Effector memory CD8-positive, alpha-beta T cell (primary cell): ENCODE data around the gene CCDC85C.

ENCODE experiments used
- ATAC-seq: fragments of 150-1000 bp; cut with Tn5 transposase; replicated peaks from 2 replicates; pipeline ENCODE4 v1.10.0; 2021; ENCODE audit warnings: mild to moderate bottlenecking, moderate library complexity
- DNase-seq, 3 experiments: peaks; one replicate each; pipeline ENCODE4 v3.0.0; 2021
- H3K27ac Mint-ChIP-seq, 2 donors: one replicate each; pipeline ENCODE4 v1.8.0; 2022; ENCODE audit warnings: mild to moderate bottlenecking in 2 of 2, mixed read lengths in 2 of 2, moderate library complexity in 2 of 2
- H3K27me3 Mint-ChIP-seq, 2 donors: one replicate each; pipeline ENCODE4 v1.8.0; 2022; ENCODE audit warnings: mixed read lengths in 2 of 2
- H3K36me3 Mint-ChIP-seq: one replicate; pipeline ENCODE4 v1.8.0; 2022; ENCODE audit warnings: mild to moderate bottlenecking, moderate library complexity, mixed read lengths; ENCODE audit not compliant: insufficient read depth
- H3K4me1 Mint-ChIP-seq, 2 donors: one replicate each; pipeline ENCODE4 v1.8.0; 2022; ENCODE audit warnings: low read depth in 2 of 2, mixed read lengths in 2 of 2
- H3K4me3 Mint-ChIP-seq, 2 donors: one replicate each; pipeline ENCODE4 v1.8.0; 2022; ENCODE audit warnings: mild to moderate bottlenecking in 2 of 2, mixed read lengths in 2 of 2, moderate library complexity in 2 of 2
- H3K9me3 Mint-ChIP-seq, 2 donors: one replicate each; pipeline ENCODE4 v1.8.0; 2022; ENCODE audit warnings: mixed read lengths in 2 of 2

The CCDC85C gene

DNA sequence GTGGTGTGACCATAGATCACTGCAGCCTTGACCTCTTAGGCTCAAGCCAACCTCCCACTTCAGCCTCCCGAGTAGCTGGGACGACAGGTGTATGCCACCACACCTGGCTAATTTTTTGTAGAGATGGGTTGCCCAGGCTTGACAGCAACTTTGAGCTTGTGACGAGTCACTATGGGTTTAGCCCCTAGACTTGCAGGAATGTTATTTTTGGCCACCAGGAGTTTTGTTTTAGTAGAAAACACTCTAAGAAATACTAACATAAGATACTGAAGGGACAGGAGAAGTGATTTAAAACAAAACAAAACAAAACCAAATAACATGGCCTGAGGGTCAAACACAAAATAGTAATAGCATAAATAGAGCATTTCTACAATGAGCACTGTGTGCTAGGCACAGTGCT is 149.8 kb downstream of the CCDC85C start:
- Mint-ChIP-seq H3K27me3 (no peaks in the 10 kb centered on the region), H3K4me3 (no peak overlapping the region), H3K36me3 (peaks cover 29% of the 10 kb centered on the region), H3K9me3 (no peaks in the 10 kb centered on the region), H3K4me1 (peaks cover 4 to 13% of the 10 kb centered on the region in 2 donors), H3K27ac (no peak overlapping the region)
- DNase-seq (no peak), ATAC-seq (no peak)

DNA sequence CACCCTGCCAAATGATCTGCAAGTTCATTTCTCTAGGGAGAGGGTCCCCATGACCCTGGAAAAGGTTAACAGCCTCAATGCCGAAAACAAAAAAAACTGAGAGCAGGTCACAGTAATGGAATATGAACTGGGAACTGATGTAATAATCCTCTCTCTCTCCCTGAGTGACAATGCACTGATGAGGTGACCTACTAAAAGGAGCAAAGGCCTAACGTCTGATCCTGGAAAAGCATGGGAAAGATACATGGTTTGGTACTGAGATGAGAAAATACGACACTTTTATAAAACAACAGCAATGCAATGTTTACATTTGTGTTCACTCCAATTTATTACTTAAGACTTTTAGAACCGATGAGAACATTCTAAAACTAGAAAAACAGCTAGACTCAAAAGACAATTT is 151.0 kb downstream of the CCDC85C start:
- no peak for ATAC-seq

DNA sequence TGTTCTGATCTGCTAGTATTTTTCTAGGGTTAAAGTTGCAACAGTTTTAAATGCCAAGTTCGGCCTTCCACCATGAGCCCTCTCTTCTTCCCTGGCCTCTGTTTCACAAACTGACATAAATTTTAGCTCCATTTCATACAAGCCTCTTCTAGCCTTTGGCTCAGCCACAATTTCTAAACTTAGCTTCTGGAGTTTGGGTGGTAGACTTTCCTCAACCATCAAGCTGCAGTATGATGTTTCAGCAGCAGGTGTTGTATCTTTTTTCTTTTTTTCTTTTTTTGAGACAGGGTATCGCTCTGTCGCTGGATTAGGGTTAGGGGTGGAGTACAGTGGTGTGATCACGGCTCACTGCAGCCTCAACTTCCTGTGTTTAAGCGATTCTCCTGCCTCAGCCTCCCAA is 152.8 kb downstream of the CCDC85C start:
- H3K36me3 Mint-ChIP-seq: peaks cover 39% of the 10 kb centered on the region

More for the DNA sequence above, 151.0 kb downstream of the CCDC85C start:
- no peak overlapping the region for H3K4me3 Mint-ChIP-seq
- no peak for DNase-seq
- H3K27ac Mint-ChIP-seq: peak overlapping the region in 1 of 2 donors; percentile 46
- peaks cover 33% of the 10 kb centered on the region for H3K36me3 Mint-ChIP-seq
- no peaks in the 10 kb centered on the region for H3K9me3 Mint-ChIP-seq
- no peaks in the 10 kb centered on the region for H3K27me3 Mint-ChIP-seq
- H3K4me1 Mint-ChIP-seq: peaks cover 4 to 13% of the 10 kb centered on the region in 2 donors

DNA sequence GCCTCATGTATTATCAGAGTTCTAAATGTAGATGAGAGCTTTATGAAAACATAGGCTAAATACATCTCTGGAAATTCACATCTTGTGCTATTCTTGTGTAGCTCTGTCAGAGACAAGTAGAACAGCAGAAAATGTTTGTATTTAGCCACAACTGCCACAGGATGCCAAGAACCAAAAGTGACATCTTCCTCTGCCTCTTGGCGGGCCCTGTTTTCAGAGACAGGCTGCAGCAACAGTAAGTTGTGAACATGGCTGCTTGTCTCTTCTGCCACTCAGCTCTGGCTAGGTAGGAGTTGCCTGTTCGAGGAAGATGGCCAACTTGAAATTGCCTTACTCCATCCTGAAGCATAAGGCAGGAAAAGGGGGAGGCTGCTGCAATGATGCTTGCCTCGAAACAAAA is 153.7 kb downstream of the CCDC85C start:
- H3K36me3 Mint-ChIP-seq: peaks cover 40% of the 10 kb centered on the region
- peak overlapping the region; percentile 15 for H3K27ac Mint-ChIP-seq
- H3K27me3 Mint-ChIP-seq: no peaks in the 10 kb centered on the region
- H3K9me3 Mint-ChIP-seq: no peaks in the 10 kb centered on the region
- no peak overlapping the region for H3K4me3 Mint-ChIP-seq
- peaks cover 4 to 7% of the 10 kb centered on the region in 2 donors for H3K4me1 Mint-ChIP-seq
- no peak for ATAC-seq
- no peak for DNase-seq

More for the DNA sequence above, 152.8 kb downstream of the CCDC85C start:
- H3K4me3 Mint-ChIP-seq: no peak overlapping the region
- H3K27me3 Mint-ChIP-seq: no peaks in the 10 kb centered on the region
- DNase-seq (no peak), ATAC-seq (no peak)
- peak overlapping the region; percentile 15 to 71 for H3K27ac Mint-ChIP-seq
- no peaks in the 10 kb centered on the region for H3K9me3 Mint-ChIP-seq
- H3K4me1 Mint-ChIP-seq: peaks cover 4 to 7% of the 10 kb centered on the region in 2 donors
